ENCODE data around the gene SLC2A10.

Gene SLC2A10

DNA sequence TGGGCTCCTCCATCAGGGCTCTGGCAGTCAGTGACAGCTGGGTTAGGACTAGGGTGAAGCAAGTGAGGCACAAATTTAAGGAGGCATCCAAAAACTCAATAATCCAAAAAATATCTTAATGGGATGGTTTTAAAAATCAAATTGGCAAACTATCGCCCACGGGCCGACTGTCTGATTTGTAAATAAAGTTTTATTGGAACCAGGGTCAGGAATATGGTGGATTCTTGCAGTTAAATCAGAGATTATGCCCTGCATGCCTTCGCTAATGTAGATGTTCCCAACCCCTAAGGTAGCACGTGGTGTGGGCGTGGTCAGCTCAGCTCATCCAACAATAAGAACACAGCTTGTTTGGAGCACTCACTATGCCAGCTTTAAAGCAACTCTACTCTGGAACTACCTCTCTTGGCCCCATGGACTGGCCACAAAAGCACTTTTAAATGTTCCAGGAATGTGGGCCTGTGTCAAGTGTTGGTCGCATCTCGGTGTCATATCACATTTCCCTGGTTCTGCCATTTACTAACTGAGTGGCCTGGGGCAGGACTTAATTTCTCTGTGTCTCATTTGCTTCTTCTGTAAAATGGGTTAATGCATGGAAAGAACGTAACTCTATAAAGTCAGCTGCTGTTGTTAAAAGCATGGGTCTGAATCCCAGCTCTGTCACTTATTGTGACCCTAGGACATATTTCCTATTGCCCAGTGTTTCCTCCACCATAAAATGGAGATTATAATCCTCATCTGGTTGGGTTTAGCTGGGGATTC lies 27.2 kb upstream of the SLC2A10 start:
- DNase-seq, result no peak

DNA sequence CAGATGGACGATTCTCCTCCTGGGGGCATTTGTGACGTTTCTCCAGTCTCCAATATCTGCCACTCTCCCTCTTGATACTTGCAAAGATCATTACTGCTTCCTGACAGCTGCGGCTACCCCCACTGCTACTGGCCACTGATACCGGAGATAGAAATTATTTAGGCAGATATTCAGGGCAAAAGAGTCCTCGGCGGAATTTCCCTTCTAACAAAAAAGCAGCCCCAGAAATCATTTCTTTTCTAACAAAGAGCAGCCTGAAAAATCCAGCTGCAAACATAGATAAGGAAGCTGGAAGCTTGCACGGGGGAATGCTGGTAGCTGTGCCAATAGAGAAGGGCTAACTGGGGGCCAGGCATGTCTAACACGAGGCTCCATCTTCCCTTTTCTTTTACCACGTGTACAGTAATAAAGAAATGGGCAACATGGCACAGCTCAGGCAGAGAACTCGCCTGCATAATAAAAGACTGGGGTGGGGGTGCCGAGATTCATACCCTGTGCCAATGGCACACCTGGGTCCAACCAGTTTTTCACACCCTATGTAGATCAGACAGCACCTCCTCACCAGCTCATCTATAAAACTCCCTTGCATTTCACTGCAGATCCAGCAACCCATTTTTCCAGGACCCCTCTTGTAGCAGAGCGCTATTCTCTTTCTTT lies 26.3 kb upstream of the SLC2A10 start:
- no peak for DNase-seq

DNA sequence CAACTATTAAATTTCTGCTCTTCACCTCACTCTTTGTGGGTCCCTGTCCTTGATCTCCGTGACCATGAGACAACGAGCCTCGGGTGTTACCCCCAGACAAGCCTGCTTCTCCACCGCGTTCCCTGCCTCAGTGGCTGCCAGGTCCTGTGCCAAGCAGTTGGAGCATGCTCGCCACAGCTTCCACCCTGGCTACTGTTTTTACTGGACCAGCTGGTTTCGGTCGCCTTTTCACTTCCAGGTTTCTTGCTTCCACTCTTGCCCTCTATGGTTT lies 25.8 kb upstream of the SLC2A10 start:
- no peak for DNase-seq

DNA sequence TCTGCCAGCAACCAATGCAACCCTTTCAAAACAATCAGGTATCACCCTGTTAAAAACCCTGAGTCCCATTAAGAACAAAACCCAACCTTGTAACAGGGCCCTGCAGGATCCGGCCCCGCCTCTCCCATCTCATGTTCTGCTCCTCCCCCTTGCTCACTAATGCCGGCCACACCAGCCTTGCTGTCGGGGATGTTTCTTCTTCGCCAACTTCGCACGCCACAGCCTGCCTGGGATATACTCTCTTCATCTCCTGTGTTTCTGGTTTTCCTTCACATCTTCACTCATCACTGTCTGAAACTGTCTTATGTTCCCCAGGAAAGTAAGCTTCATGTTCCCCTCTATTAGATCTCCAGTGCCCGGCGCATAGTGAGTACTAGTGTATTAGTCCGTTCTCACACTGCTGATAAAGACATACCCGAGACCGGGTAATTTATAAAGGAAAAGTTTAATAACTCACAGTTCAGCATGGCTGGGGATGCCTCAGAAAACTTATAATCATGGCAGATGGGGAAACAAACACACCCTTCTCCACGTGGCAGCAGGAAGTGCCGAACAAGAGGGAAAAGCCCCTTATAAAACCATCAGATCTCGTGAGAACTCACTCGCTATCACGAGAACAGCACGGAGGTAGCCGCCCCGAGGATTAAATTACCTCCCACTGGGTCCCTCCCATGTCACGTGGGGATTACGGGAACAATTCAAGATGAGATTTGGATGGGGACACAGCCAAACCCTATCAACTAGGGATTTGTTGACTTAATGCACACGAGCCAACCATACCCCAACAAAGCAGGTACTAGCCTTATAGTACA lies 25.3 kb upstream of the SLC2A10 start:
- no peak for DNase-seq

DNA sequence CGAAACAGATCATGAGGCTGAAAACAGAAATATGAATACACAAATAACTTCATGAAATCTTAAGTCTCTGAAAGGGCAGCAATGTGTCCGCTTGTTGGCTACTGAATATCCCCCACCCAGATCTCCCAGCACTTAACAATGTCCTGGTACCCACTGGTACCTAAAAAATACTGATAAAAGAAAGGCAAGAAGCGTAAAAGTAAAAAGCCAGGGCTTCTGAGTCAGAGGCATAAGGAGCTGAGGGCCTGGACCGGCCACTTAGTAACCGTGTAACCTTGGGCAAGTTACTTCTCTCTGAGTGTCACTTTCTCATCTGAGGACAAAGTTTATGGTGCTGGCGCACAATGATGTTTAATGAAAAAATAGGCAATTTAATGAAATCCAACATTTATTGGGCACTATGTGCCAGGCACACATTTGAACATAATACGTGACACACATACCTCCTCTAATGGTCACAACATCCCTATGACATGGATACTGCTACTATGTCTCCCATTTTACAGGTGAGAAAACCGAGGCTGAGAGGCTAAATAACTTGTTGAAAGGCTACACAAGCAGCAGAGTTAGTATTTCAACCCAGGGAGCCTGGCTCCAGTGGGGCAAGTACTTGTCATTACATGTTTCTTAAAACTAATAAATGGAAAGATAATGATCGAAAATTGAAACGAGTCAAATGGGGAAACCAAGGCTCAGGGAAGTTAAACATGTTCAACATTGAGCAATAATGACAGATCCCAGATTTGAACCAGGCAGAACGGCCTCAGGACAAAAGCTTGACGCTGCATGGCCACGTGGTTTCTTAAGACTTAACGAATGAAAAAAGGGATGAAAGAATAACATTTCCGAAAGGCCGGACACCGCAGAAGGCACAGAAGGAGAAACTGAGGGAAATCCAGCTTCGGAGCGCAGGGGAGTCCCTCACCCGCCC lies 21.0 kb upstream of the SLC2A10 start:
- no peak for DNase-seq

DNA sequence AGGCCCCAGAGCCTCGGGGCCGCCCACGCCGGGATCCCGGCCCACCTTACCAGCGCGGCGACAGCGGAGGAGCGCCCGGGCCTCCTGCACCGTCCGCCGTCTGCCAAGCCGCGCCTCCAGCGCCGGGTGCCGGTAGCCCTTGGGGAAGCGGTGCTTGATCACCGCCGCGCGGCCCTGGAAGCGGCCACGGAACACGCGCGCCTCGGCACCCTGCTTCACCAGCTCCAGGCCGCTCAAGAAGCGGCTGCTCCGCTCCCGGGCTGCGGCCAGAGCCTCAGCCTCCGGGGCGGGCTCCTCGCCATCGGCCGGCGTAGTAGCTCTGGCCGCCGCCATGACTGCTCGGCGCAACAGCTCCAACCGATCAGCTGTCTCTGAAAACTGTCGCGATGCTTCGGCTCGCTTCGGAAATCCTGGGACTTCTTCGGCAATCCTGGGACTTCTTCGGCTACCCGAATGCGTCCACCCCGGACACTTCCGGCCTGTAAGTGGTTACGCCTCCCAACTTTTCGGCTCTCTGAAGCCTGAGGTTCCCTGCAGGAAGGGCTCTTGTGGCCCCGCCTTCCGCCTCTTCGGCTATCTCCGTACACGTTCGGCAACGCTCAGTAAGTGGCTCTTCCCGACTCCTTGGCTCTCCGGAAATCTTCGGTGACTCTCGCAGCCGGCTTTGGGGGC lies 20.2 kb upstream of the SLC2A10 start, which contains the start of gene TP53RK:
Gene TP53RK, minus strand, starts transcription at position 363 of the 672 bp plus-strand sequence. Its CDS starts 30 bp downstream, at position 333.
- DNase-seq, result peak; percentile 96

DNA sequence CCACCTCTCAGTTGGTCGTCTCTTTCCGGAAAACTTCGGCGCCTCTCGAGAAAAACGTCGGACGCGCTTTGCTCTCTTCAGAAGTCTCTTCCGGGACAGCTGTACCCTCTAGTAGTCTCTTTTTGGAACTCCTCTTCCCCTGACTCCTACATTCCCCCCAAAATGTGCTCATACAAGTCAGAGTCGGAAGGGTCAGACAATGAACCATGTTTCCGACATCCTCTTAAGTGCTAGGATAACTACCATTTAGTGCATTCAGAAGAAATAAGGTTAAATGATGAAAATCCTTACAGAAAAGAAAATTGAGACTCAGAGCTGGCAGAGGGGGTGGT lies 19.7 kb upstream of the SLC2A10 start:
- no peak for DNase-seq

DNA sequence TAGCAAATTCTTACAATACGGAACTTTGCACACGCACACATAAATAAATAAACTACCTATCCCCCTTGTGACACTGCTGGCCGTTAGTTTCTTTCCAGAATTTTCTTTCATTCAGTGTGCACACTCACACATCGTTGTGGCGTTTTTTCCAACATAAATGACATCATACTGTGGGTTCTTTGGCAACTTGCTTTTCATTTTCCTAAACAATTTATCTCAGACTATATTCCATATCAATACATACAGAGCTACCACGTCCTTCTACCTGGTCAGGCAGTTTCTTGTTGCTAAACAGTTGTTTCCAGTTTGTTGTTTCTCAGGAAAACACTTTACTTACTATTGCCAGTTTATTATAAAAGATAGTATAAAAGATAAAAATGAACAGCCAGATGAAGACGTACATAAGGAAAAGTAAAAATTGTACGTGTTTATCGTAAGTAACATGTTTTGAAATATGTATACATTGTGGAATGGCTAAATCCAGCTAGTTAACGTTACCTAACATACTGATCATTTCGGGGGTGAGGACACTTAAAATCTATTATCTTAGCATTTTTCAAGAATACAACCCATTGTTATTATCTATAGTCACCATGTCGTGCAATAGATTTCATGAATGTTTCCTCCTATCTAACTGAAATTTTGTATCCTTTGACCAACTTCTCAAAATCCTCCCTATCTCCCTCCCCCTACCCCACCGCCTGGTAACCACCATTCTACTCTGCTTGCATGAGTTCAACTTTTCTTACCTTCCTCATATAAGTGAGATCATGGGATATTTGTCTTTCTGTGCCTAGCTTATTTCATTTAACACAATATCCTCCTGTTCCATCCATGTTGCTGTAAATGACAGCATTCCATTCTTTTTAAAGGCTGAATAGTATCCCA lies 19.0 kb upstream of the SLC2A10 start:
- no peak for DNase-seq

DNA sequence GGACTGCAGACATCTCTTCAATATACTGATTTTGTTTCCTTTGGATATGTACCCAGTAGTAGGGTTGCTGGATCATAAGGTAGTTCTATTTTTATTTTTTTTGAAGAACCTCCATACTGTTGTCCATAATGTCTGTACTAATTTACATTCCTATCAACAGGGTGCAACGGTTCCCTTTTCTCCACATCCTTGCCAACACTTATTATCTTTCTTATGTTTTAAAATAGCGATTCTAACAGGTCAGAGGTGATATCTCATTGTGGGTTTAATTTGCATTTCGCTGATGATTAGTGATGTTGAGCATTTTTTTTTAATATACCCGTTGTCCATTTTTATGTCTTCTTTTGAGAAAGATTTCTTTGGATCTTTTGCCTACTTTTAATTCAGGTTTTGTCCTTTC lies 18.3 kb upstream of the SLC2A10 start:
- DNase-seq, result no peak

DNA sequence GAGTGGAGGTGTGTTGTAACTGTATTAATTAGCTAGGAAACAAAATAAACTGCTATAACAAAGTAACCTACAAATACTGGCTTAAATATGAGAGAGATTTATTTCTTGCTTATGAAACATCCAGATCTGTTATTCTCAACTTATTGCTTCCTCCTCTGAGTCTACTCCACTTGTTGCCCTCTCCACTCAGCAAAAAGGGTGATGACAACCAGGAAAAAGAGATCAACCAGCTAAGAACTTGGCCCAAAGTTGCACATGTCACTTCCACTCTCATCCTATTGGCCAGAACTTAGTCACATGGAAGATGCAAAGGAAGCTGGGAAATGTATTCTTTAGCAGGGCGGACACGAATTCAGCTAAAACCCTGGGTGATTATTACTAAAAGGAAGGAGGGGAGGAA lies 15.0 kb upstream of the SLC2A10 start:
- no peak for DNase-seq

DNA sequence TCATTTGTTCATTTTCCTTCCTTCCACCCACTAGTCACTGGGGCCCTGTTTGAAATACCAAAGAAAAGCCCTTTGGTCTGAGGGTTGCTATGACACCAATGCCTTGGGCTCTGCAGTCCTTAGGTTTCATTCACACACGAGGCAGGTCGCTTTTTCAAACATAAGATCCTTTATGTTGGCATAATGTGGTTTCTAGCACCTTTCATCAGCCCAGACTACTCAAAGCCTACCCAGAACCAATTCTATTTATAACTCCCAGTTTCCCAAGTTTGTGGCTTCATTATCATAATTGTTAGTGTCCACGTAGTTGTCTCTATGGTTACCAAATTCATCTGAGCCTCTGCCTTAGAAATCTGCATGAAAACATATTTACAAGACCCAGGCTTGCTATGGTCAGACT lies 13.6 kb upstream of the SLC2A10 start:
- DNase-seq, result no peak

DNA sequence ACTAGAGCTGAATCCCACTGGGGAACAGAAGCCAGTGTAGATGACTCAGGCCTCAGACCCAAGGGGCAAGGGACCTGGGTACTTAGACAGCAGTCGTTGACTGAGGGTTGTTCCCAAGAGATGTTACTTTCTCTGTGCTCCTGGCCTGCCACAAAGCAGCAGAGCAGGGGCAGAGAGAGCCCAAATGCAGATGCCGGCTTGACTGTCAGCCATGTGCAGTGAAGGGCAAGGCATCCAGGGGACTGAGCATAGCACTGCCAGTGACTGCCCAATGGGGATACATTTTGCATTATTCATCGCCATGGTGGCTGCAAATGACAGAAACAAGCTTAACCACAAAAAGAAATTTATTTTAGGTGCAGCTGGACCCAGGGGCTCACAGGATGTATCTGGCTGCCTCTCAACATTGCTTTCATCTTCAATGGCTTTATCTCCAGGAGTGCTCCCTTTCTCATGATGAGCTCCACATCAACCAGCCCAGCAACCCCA lies 12.6 kb upstream of the SLC2A10 start:
- no peak for DNase-seq

DNA sequence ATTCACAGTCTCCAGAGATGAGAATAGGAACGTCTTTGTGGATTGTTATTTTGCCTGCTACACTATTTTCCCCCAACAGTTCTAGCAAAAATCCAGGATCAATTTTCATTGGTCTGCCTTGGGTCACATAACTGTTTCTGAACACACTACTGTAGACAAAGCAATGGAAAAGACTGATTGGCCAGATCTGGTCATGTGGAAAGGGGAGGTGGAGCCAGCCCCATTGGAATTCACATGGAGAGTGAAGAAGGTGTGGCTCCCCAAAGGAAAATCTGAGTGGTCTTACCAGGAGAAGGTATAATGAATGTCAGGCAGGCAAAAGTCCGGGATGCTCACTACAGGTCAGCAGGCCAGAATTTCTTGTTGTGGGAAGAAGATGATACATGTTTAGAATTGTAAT lies 10.7 kb upstream of the SLC2A10 start:
- DNase-seq, result no peak

DNA sequence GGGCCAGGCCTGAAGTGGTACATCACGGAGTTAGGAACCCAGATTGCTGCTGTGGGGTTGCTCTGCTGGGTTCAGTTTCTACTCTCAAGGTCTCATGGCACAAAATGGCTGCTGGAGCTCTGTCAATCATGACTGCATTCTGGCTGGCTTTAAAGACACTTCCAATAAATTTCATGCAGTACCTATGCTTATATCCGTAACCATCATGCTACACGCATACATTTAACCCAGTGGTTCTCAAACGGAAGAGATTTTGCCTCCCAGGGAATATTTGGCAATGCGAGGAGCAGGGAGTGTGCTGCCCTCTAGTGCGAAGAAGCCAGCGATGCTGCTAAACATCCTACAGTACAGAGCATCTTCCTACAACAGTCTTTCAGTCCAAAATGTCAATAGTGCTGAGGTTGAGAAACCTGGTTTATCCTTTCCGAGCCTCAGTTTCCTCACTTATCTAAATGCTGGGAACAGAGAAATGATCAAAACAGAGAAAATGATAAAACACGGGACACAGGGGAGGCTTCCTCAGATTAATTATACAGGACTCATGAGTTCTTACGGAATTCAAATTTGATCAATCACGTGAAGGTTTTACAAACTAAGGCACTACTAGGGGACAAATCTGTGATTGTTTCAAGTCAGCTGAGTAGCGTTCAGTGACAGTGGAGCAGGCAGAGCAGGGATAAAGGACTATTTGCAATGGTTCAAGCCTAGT lies 9.6 kb upstream of the SLC2A10 start:
- peak; percentile 15 for DNase-seq

DNA sequence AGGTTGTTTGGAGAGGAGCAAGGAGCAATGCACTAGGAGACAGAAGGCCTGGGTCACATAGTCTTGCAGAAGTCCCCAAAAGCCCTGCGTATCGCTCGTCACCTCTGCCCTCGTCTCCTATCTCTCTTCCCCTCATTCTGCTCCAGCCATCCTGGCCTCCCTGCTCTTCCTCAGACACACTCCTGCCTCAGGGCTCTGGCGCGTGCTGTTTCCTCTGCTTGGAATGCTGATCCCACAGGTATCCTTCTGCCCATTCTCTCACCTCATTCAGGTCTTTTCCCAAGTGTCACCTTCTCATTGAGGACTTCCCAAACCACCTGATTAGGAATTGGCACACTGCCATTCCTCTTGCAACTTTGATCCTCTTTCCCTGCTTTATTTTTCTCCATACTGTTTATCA lies 9.0 kb upstream of the SLC2A10 start:
- no peak for DNase-seq

DNA sequence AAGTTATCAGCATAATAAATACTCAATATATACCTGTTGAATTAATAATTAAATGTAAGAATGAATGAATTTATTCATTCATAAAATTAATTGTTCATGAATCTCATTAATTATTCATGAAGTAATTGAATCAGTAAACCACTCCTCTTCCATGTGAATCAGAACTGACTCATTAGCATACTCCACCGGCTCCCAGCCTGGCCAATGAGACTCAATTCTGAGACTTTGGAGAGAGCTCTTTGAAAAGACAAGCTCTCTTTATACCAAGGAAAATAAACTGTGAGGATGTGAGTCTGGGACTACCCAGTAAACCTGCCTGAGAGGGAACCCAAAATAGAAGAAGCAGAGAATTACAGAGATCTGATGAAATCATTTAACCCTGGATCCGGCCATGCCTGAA lies 8.4 kb upstream of the SLC2A10 start:
- DNase-seq, result peak; percentile 15

DNA sequence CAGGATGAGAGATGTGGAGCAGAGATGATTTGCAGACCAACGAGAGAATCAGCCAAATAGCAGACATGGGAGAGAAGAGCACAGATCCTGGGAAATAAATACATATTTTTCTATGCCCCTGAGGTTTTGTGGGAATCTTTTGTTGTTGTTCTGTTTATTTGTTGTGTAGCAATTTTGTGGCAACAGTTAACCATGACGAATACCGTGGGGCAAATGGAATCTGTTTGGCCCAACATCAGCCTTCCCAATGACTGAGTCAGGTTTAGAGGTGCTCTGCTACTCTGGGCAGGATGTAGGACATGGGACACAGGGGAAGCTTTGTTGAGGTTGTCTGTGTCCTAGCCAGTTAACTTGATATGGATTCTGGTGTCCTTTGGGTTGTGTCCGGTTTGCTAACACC lies 7.9 kb upstream of the SLC2A10 start:
- peak; percentile 5 for DNase-seq

DNA sequence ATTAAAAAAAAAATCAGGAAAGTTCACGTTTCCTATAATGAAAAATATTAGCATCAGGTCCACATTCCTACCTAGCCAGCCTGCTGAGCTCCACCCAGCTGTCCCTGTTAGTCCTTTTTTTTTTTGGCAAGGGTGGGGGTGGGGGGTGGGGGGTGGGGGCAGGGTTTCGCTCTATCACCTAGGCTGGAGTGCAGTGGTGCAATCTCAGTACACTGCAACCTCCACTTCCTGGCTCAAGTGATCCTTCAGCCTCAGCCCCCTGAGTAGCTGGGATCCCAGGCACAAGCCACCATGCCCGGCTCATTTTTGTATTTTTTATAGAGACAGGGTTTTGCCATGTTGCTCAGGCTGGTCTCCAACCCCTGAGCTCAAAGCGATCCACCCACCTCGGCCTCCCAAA lies 7.5 kb upstream of the SLC2A10 start:
- no peak for DNase-seq

DNA sequence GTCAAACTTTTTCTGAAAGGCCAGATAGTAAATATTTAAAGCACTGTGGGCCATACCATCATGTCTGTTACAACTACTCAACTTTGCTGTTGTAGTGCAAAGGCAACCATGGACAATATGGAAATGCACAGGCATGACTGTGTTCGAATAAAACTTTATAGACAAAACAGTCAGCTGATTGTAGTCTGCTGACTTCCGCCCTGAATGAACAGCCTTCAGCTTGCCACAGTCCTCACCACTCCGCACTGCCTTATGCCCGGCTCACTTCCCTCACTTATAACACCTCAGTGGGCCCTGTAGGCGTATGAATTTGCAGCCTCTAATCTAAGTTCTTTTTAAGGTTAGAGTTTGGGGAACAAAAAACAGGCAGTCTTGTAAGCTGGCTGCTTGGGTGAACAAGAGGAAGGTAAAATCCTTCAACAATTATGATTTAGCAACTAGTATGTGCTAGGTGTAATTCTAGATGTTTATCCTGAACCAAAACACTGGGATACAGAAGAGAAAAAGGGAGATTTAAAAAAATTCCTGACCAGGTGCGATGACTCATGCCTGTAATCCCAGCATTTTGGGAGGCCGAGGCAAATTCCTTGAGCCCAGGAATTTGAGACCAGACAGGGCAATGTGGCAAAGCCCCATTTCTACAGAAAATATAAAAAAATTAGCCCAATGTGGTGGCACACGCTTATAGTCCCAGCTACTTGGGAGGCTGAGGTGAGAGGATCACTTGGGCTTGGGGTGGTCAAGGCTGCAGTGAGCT lies 6.8 kb upstream of the SLC2A10 start:
- DNase-seq, result peak; percentile 3

DNA sequence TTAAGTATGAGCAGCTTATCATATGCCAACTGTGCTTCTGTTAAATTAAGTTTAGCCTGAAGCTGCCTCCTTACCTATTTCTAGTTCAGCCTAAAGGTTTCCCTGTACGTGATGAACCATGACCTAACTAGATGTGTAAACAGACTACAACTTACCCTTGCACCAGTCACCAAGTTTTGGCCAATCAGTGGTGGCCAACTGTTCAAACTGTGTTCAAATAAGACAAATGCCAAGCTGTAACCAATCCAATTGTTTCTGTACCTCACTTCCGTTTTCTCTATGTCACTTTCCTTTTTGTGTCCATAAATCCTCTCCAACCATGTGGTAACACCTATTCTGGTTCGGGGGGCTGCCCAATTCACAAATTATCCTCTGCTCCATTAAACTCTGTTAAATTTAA lies 6.0 kb upstream of the SLC2A10 start:
- peak; percentile 4 for DNase-seq
